Adipocyte (in vitro differentiated cells): Measurements from ENCODE around the gene LIMA1.
A peak's percentile ranks its signal among the peaks of the same experiment; 100 is the strongest.

Experiments used
- DNase-seq: peaks from one replicate; pipeline ENCODE4 v3.0.0-alpha.2; 2015; ENCODE audit warnings: low read depth
- H3K27me3 ChIP-seq: replicated peaks from 2 replicates; pipeline ENCODE4 v1.7.0; 2013; ENCODE audit warnings: mild to moderate bottlenecking, low read length, moderate library complexity; ENCODE audit not compliant: control insufficient read depth, insufficient read depth
- H3K36me3 ChIP-seq: 2 replicates; pipeline ENCODE4 v1.7.0; 2013; ENCODE audit warnings: low read length, mild to moderate bottlenecking, moderate library complexity; ENCODE audit not compliant: control insufficient read depth, insufficient read depth, severe bottlenecking
- H3K4me1 ChIP-seq: 2 replicates; pipeline ENCODE4 v1.7.0; 2013; ENCODE audit warnings: mild to moderate bottlenecking, low read length, moderate library complexity; ENCODE audit not compliant: control insufficient read depth, insufficient read depth
- H3K4me3 ChIP-seq: 2 replicates; pipeline ENCODE4 v1.7.0; 2013; ENCODE audit warnings: mild to moderate bottlenecking, low read length, moderate library complexity
- H3K9ac ChIP-seq: 2 replicates; pipeline ENCODE4 v1.7.0; 2013; ENCODE audit warnings: mild to moderate bottlenecking, low read length, moderate library complexity
- H3K9me3 ChIP-seq: 2 replicates; pipeline ENCODE4 v1.7.0; 2013; ENCODE audit warnings: mild to moderate bottlenecking, low read length, moderate library complexity; ENCODE audit not compliant: control insufficient read depth

LIMA1 gene

DNA sequence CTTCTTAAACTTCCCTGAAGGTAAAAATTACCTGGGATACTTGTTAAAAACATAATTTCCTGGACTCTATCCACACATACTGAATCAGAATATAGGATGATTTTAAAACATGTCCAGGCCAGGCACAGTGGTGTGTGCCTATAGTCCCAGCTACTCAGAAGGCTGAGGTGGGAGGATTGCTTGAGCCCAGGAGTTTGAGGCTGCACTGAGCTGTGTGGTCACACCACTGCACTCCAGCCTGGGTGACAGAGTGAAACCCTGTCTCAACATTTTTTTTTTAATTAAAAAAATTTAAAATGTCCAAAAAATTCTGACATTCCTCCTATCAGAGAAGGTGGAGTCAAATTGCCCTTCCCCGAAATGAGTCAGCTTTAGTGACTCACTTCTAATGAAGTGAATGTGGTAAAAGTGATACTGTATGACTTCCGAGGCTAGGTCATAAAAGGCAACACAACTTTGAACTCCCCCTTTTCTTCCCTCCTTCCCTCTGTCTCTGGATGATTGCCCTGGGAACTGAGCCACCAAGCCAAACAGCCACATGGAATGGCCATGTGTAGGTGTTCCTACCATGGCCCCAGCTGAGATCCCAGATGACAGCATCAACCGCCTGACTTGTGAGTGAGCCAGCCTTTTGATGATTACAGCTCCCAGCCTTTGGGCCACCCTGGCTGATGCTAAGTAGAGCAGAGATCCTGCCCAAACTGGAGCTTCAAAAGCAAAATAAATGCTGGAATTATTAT is 36.3 kb downstream of the LIMA1 start:
- peak; percentile 81 for DNase-seq
- Histone ChIP-seq H3K9me3 (no peaks in the 10 kb centered on the region), H3K4me3 (peak overlapping the region; percentile 31), H3K36me3 (no peaks in the 10 kb centered on the region), H3K9ac (peak overlapping the region; percentile 75), H3K27me3 (no peaks in the 10 kb centered on the region), H3K4me1 (peaks cover 66% of the 10 kb centered on the region)

GRCh38 chr12:50246197-50246865 is 37.0 kb downstream of the LIMA1 start:
- H3K4me3 ChIP-seq = peak overlapping the region; percentile 31
- DNase-seq = no peak
- no peaks in the 10 kb centered on the region for H3K9me3 ChIP-seq
- H3K27me3 ChIP-seq = no peaks in the 10 kb centered on the region
- H3K4me1 ChIP-seq = peaks cover 70% of the 10 kb centered on the region
- peak overlapping the region; percentile 75 for H3K9ac ChIP-seq
- H3K36me3 ChIP-seq = no peaks in the 10 kb centered on the region

DNA sequence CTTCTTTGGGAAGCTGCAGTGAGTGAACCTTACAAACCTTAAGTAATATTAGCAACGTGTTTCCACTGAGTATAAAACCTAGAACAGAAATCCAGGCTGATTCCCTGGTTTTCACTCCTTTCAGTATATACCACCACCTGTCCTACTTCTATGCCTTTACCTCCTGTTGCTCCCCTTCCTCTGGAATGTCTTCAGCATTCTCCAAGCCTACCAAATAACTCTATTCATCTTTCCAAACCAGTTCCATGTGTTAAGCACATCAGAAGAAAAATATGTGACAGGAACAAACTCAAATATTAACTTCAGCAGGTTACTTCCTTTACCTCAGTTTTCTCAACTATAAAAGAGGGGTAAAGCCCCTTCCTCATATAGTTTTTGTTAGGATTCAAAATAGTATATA is 39.8 kb downstream of the LIMA1 start:
- peak overlapping the region; percentile 89 for H3K9ac ChIP-seq
- no peak for DNase-seq
- no peaks in the 10 kb centered on the region for H3K36me3 ChIP-seq
- no peaks in the 10 kb centered on the region for H3K27me3 ChIP-seq
- H3K4me1 ChIP-seq = peaks cover 78% of the 10 kb centered on the region
- no peaks in the 10 kb centered on the region for H3K9me3 ChIP-seq
- H3K4me3 ChIP-seq = peak overlapping the region; percentile 45

DNA sequence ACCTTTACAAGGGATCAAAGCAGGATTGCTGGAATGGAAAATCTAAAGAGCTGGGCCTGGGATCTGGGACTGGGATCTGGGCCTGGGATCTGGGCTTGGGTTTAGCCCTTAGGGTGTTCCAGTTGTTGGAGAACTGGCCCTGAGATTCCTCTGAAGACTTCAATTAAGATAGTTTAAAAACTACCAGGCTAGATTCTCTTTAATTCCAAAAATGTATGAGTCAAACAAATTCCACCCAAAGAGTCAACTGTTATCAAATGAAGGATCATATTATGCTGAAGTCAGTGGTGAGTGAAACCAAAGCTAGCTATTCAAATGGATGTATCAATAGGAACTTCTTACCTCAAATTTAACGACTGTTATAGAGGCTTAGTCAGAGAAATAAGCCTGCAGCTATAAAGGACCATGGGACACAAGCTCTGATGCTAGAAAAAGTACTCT is 40.5 kb downstream of the LIMA1 start:
- Histone ChIP-seq H3K4me1 (peaks cover 71% of the 10 kb centered on the region), H3K4me3 (peak overlapping the region; percentile 45), H3K9ac (peak overlapping the region; percentile 89), H3K27me3 (no peaks in the 10 kb centered on the region), H3K9me3 (no peaks in the 10 kb centered on the region), H3K36me3 (no peaks in the 10 kb centered on the region)
- peak; percentile 70 for DNase-seq

DNA sequence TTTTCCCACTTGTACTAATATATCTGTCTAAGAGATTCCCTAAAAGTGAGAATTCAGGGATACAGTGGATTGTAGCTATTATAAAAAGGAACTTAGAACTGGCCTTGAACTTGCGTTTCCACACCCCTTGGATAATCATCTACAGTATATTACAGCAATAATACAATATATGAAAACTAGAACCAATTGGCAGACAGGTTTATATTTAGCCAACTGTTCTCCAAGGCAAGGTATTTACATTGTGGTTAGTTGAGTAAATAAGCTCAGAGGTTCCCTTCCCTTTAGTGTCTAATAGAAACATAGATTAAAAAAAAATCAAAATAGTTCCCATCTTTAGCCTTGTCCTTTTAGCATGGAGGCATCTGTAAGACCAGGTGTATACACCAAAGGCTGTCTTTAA is 42.1 kb downstream of the LIMA1 start:
- H3K4me3 ChIP-seq = peak overlapping the region; percentile 68
- no peaks in the 10 kb centered on the region for H3K27me3 ChIP-seq

GRCh38 chr12:50240792-50241114 is 42.6 kb downstream of the LIMA1 start:
- Histone ChIP-seq H3K36me3 (peaks cover 6% of the 10 kb centered on the region), H3K9ac (peak overlapping the region; percentile 89), H3K4me3 (peak overlapping the region; percentile 69), H3K9me3 (no peaks in the 10 kb centered on the region), H3K4me1 (peaks cover 55% of the 10 kb centered on the region), H3K27me3 (no peaks in the 10 kb centered on the region)
- no peak for DNase-seq

More for the DNA sequence above, 42.1 kb downstream of the LIMA1 start:
- peaks cover 6% of the 10 kb centered on the region for H3K36me3 ChIP-seq
- H3K4me1 ChIP-seq = peaks cover 58% of the 10 kb centered on the region
- DNase-seq = peak; percentile 46
- H3K9ac ChIP-seq = peak overlapping the region; percentile 89
- H3K9me3 ChIP-seq = no peaks in the 10 kb centered on the region

- H3K4me3 ChIP-seq = peak overlapping the region; percentile 69
These were observed 43.1 kb downstream of the LIMA1 start for GRCh38 chr12:50240096-50240791.

GRCh38 chr12:50239355-50239891 is 43.9 kb downstream of the LIMA1 start:
- Histone ChIP-seq H3K27me3 (no peaks in the 10 kb centered on the region), H3K9ac (no peak overlapping the region), H3K4me1 (peaks cover 42% of the 10 kb centered on the region), H3K4me3 (no peak overlapping the region), H3K9me3 (no peaks in the 10 kb centered on the region), H3K36me3 (peaks cover 6% of the 10 kb centered on the region)
- DNase-seq = no peak

More at GRCh38 chr12:50240096-50240791, 43.1 kb downstream of the LIMA1 start:
- H3K27me3 ChIP-seq = no peaks in the 10 kb centered on the region
- peaks cover 50% of the 10 kb centered on the region for H3K4me1 ChIP-seq
- H3K9me3 ChIP-seq = no peaks in the 10 kb centered on the region
- DNase-seq = no peak
- H3K9ac ChIP-seq = peak overlapping the region; percentile 89
- H3K36me3 ChIP-seq = peaks cover 6% of the 10 kb centered on the region

DNA sequence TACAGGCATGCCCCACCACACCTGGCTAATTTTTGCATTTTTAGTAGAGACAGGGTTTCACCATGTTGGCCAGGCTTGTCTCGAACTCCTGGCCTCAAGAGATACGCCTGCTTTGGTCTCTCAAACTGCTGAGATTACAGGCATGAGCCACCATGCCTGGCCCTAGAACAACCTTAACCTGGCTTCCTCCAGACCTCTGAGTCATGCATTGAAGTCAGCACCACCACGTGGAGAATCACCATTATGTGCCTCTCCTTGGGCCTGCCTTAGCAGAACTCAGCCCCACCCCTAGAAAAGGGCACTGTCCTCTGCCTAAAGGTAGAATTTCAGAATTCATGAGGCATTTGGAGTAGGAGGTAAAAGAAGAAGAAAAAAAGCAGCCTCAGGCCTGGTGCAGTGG is 49.0 kb downstream of the LIMA1 start:
- H3K9me3 ChIP-seq = no peaks in the 10 kb centered on the region
- H3K4me3 ChIP-seq = no peak overlapping the region
- no peak overlapping the region for H3K9ac ChIP-seq
- H3K27me3 ChIP-seq = no peaks in the 10 kb centered on the region
- no peak for DNase-seq
- peaks cover 6% of the 10 kb centered on the region for H3K36me3 ChIP-seq
- H3K4me1 ChIP-seq = peaks cover 3% of the 10 kb centered on the region

DNA sequence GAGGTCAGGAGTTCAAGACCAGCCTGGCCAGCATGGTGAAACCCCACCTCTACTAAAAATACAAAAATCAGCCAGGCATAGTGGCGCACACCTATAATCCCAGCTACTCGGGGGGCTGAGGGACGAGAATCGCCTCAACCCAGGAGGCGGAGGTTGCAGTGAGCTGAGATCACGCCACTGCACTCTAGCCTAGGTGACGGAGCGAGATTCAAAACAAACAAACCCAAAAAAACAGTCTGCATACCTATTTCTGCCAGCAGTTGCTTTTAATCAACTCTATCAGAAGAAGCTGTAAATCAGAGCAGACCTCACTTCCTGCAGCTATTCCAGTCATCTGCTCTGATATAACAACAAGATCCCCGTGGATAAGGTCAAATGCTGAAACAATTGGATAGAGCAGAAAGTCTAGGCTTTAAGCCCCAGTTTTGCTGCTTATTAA is 50.5 kb downstream of the LIMA1 start:
- Histone ChIP-seq H3K27me3 (no peaks in the 10 kb centered on the region), H3K36me3 (peaks cover 10% of the 10 kb centered on the region), H3K4me1 (peaks cover 3% of the 10 kb centered on the region), H3K4me3 (no peak overlapping the region), H3K9ac (no peak overlapping the region), H3K9me3 (no peaks in the 10 kb centered on the region)
- DNase-seq = no peak

- no peaks in the 10 kb centered on the region for H3K27me3 ChIP-seq
- H3K4me3 ChIP-seq = no peak overlapping the region
- H3K9me3 ChIP-seq = no peaks in the 10 kb centered on the region
- H3K9ac ChIP-seq = no peak overlapping the region
- no peak for DNase-seq
- peaks cover 10% of the 10 kb centered on the region for H3K36me3 ChIP-seq
- H3K4me1 ChIP-seq = peaks cover 3% of the 10 kb centered on the region
These were observed 51.1 kb downstream of the LIMA1 start for GRCh38 chr12:50232206-50232605.
